NCI-H2171 treated with DMSO at 0.1 percent for 48 hours (cell line): ENCODE measurements around the gene MLX.
A peak's percentile ranks its signal among the peaks of the same experiment; 100 is the strongest.
"Not testable (repeated sequence)": the region's sequence is repeated elsewhere in the genome, so short reads cannot be mapped to it uniquely, and the experiment has no call there.

ENCODE experiments used
- DNase-seq: peaks from one replicate; lab custom pipeline; 2025; lab: John Stamatoyannopoulos, UW

Gene MLX

GRCh38 chr17:42555122-42555622, 11.7 kb upstream of the MLX start:
- no peak for DNase-seq

- not testable (repeated sequence) for DNase-seq
These were observed 10.8 kb upstream of the MLX start for GRCh38 chr17:42555961-42556617.

GRCh38 chr17:42559075-42559474, 7.8 kb upstream of the MLX start:
- DNase-seq, result no peak

- DNase-seq, result no peak
These were observed 6.7 kb upstream of the MLX start for GRCh38 chr17:42560246-42560645.

- peak; percentile 97 for DNase-seq
These were observed 5.0 kb upstream of the MLX start, which contains the start of gene COASY for GRCh38 chr17:42561897-42562387. Gene COASY (plus strand): TSS chr17:42562148. CDS start chr17:42562623, 475 bp downstream.

GRCh38 chr17:42562388-42563142, 4.3 kb upstream of the MLX start:
- no peak for DNase-seq

- no peak for DNase-seq
These were observed 3.8 kb upstream of the MLX start for GRCh38 chr17:42563143-42563509.

- DNase-seq, result no peak
These were observed 3.4 kb upstream of the MLX start for GRCh38 chr17:42563543-42563942.

- DNase-seq, result no peak
These were observed 3.0 kb upstream of the MLX start for GRCh38 chr17:42563950-42564349.

GRCh38 chr17:42564815-42565522, 1.9 kb upstream of the MLX start:
- DNase-seq, result no peak

- DNase-seq, result no peak
These were observed 1.2 kb upstream of the MLX start for GRCh38 chr17:42565523-42566214.

- DNase-seq, result no peak
These were observed 551 bp upstream of the MLX start for GRCh38 chr17:42566215-42566882.

GRCh38 chr17:42568341-42569111, 1.6 kb downstream of the MLX start:
- DNase-seq, result no peak

GRCh38 chr17:42571435-42572225, 4.7 kb downstream of the MLX start:
- DNase-seq, result no peak

GRCh38 chr17:42573095-42573494, 6.2 kb downstream of the MLX start:
- no peak for DNase-seq

- no peak for DNase-seq
These were observed 7.6 kb downstream of the MLX start for GRCh38 chr17:42574463-42574862.

GRCh38 chr17:42577140-42577531, 10.2 kb downstream of the MLX start:
- peak; percentile 63 for DNase-seq

GRCh38 chr17:42577532-42578281, 10.8 kb downstream of the MLX start, which contains the start of gene PSMC3IP:
Gene PSMC3IP (minus strand): TSS chr17:42577729. CDS start chr17:42577686, 43 bp downstream.
- DNase-seq, result peak; percentile 94
